Thyroid gland (tissue), 4 donors: Measurements from ENCODE around the gene GDA.

ENCODE experiments used
- POLR2A ChIP-seq, 2 donors: fragments of 450-650 bp; IDR thresholded peaks; one replicate each; pipeline ENCODE4 v1.6.1; 2017; ENCODE audit warnings: antibody characterized with exemption in 2 of 2, mild to moderate bottlenecking in 2 of 2, moderate library complexity in 1 of 2
- TF ChIP-seq, protein P1 (sequence below), 6 experiments: fragments of 200-600 bp in 3 of 6; fragments of 450-650 bp in 3 of 6; sonication (generic) in 3 of 6; IDR thresholded peaks; one replicate each; pipeline ENCODE4 v1.5.1; 2016 to 2019; ENCODE audit warnings: antibody characterized with exemption in 6 of 6, mild to moderate bottlenecking in 2 of 6, inconsistent platforms in 1 of 6, moderate library complexity in 1 of 6

DNA sequence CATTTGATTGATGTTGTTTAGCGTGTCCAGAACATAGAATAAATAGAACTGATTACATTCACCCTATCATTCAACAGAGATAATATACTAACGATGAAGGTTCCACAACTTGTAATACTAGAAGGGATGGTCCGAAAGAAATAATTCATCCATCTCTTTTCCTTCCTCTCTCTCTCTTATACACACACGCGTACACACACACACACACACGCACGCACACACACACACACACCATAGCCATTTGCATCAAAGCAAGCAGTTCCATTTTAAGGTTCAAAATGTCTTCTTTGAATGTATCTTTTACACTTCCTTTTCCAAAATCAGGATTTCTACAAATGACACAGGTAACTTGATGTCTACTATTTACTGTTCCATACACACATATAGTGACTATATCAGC, 887 bp downstream of the GDA start:
- TF ChIP-seq, protein P1, sequence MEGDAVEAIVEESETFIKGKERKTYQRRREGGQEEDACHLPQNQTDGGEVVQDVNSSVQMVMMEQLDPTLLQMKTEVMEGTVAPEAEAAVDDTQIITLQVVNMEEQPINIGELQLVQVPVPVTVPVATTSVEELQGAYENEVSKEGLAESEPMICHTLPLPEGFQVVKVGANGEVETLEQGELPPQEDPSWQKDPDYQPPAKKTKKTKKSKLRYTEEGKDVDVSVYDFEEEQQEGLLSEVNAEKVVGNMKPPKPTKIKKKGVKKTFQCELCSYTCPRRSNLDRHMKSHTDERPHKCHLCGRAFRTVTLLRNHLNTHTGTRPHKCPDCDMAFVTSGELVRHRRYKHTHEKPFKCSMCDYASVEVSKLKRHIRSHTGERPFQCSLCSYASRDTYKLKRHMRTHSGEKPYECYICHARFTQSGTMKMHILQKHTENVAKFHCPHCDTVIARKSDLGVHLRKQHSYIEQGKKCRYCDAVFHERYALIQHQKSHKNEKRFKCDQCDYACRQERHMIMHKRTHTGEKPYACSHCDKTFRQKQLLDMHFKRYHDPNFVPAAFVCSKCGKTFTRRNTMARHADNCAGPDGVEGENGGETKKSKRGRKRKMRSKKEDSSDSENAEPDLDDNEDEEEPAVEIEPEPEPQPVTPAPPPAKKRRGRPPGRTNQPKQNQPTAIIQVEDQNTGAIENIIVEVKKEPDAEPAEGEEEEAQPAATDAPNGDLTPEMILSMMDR (IDR thresholded peaks at IDR 0.05) = no peak
- TF ChIP-seq POLR2A (IDR thresholded peaks at IDR 0.05) = no peak
